ENCODE measurements around the gene SLC9A1.

GRCh38 chr1:27076803-27077202 is 78.1 kb downstream of the SLC9A1 start:
- TF ChIP-seq, protein P1, sequence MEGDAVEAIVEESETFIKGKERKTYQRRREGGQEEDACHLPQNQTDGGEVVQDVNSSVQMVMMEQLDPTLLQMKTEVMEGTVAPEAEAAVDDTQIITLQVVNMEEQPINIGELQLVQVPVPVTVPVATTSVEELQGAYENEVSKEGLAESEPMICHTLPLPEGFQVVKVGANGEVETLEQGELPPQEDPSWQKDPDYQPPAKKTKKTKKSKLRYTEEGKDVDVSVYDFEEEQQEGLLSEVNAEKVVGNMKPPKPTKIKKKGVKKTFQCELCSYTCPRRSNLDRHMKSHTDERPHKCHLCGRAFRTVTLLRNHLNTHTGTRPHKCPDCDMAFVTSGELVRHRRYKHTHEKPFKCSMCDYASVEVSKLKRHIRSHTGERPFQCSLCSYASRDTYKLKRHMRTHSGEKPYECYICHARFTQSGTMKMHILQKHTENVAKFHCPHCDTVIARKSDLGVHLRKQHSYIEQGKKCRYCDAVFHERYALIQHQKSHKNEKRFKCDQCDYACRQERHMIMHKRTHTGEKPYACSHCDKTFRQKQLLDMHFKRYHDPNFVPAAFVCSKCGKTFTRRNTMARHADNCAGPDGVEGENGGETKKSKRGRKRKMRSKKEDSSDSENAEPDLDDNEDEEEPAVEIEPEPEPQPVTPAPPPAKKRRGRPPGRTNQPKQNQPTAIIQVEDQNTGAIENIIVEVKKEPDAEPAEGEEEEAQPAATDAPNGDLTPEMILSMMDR (IDR thresholded peaks at IDR 0.05): no peak
- TF ChIP-seq POLR2A (IDR thresholded peaks at IDR 0.05): no peak
